ENCODE data around the gene BCL2L13. TPM values are rescaled to one million over a fixed set of nuclear protein-coding genes. Genes with fewer than 3 reads are reported as not detected.
A peak's percentile ranks its signal among the peaks of the same experiment; 100 is the strongest.
"Not testable (repeated sequence)": the region's sequence is repeated elsewhere in the genome, so short reads cannot be mapped to it uniquely, and the experiment has no call there.

Gene BCL2L13
- total RNA-seq, 1 experiment from 2014 or later = 81.5 TPM

DNA sequence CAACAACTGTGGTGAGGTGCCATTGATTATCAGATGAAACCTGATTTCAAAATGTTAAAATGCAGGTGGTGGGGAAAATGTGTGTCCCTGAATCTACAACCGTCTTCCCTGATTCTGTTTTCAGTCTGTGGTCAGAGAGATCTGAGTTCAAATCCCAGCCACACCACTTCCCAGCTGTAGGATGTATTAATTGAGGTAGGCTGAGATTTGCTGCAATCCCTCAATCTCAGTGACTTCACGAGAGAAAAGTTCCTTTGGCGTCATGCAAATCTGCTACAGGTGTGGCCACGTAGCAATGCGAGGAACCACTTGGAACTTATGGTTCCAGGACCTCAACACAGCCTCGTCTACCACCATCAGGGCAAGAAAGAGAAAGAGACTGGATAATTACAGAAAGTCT, 56.2 kb downstream of the BCL2L13 start:
- DNase-seq (ENCODE audit: low read depth) = no peak

DNA sequence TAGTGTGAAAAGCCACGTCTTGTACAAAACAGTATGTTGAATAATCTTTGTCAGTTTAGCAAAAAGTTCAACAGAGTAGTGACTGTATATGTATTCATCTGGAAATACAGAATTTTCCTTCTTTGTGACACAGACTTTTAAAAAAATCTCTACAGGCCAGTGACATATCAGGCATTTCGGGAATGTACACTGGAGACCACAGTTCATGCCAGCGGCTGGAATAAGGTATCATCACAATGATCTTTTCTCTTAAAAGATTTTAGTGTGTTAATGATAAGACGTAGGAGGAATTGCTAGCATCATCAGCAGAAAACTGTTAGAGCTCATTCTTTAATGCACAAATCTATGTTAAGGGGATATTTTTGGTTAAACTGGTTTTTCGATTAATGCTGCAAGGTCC, 57.4 kb downstream of the BCL2L13 start:
- DNase-seq (ENCODE audit: low read depth) = no peak

DNA sequence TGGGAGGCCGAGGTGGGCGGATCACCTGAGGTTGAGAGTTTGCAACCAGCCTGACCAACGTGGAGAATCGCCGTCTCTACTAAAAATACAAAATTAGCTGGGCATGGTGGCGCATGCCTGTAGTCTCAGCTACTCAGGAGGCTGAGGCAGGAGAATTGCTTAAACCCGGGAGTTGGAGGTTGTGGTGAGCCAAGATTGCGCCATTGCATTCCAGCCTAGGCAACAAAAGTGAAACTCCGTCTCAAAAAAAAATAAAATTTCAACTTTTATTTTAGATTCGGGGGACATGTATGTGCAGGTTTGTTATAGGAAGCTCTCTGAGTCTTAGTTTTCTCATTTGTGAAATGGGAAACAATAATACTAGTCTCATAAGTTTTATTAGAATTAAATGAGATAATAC, 58.6 kb downstream of the BCL2L13 start:
- DNase-seq (ENCODE audit: low read depth) = not testable (repeated sequence)

DNA sequence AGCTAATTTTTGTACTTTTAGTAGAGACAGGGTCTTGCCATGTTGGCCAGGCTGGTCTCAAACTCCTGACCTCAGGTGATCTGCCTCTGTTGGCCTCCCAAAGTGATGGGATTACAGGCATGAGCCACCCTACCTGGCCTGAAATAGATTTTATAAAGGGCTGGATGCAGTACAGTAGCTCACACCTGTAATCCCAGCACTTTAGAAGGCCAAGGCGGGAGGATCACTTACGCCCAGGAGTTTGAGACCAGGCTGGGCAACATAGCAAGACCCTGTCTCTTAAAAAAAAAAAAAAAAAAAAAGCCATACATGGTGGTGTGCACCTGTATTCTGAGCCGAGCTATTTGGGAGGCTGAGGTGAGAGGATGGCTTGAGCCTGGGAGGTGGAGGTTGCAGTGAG, 59.7 kb downstream of the BCL2L13 start:
- not testable (repeated sequence) for DNase-seq (ENCODE audit: low read depth)

DNA sequence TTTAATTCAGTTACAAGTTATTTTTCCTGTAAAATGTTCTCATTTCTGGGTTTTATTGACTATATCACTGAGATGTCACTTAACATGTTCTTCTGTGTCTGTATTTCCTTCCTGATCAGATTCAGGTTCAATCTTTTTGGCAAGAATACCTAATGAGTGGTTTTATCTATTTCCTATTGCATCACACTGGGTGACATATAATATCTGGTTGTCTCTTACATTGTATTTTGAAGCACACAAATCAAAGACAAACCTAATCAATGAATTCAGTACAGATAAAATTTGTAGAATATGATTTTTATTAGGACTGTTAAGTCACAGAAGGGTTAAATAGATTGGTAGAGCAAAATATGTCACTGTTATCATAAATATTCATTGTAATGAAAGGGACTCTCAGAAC, 60.4 kb downstream of the BCL2L13 start:
- no peak for DNase-seq (ENCODE audit: low read depth)

DNA sequence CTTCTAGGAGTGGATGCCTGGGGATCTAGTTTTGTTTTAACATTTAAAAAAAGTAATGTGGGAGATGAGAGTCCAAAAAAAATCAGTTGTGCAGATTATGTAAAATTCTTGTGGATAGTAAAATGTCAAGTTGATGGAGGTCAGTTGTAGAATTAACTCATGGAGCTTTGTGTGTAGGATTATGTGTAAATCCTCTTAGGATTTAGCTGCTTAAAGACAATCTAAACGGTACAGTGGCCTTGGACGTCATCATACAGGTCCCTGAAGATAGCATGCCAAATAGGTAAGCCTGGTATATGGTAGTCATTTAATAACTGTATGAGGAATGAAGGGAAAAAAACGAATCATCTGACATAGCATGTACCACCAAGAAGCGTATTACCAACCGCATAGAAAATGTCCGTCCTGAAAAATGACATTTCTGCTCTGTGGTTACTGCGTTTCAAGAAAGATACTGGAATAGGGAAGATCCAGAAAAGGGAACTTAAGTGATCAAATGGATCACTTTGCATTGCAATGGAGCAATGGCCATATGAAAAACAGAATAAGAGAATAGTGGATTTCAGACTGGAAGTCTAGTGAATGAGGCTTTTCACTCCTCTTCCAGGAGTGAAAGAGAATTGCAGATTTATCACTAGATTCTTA, 61.3 kb downstream of the BCL2L13 start:
- DNase-seq (ENCODE audit: low read depth) = no peak

DNA sequence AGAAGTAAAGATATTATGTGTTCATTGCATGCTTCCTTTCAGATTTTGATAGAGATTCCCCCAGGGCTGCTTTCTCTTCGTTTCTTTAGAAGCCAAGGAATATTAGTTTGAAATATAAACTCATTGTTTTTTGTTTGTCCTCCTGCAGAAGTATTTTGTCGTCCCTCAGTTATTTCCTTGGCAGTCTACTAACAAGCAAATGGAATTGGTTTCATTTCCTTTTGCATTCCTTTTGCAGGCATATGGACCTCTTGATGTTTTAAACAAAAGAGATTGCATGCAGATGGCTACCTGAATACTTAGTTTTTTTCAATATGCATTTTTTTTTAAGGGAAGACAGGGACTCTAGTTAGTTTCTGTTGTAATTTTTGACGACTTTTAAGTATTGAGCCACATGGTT, 62.2 kb downstream of the BCL2L13 start:
- no peak for DNase-seq (ENCODE audit: low read depth)

DNA sequence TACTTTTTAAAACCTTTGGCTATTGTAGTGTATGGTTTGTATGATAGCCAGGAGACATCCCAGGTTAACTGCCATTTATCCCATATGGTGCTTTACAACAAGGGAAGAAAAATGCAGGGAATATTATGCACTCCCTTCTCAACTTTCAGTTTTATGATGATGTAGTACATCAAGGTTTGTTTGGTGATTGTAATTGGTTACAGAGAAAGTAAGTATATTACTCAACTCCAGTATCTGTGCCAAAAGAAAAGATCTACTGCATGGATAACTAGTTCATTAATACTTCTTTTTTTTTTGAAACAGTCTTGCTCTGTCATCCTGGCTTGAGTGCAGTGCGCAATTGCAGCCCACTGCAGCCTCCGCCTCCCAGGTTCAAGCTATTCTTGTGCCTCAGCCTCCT, 65.3 kb downstream of the BCL2L13 start:
- DNase-seq (ENCODE audit: low read depth) = no peak

DNA sequence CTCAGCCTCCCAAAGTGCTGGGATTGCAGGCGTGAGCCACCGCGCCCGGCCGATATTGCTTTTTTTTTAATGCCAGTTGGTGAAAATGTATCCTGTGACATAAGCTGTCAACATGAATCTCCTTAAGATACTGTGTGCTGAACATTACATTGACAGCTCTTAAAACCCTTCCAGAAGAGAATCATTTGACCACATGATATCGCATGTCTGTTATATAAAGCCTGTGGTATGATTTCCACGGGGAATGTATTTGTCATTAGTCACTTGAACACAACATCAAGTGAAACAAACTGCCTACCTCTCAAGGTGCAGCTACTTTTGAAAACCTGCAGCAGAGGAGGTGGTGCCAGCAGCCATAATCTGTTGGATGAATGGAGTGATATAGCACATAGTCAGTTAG, 67.0 kb downstream of the BCL2L13 start:
- DNase-seq (ENCODE audit: low read depth) = peak; percentile 51

DNA sequence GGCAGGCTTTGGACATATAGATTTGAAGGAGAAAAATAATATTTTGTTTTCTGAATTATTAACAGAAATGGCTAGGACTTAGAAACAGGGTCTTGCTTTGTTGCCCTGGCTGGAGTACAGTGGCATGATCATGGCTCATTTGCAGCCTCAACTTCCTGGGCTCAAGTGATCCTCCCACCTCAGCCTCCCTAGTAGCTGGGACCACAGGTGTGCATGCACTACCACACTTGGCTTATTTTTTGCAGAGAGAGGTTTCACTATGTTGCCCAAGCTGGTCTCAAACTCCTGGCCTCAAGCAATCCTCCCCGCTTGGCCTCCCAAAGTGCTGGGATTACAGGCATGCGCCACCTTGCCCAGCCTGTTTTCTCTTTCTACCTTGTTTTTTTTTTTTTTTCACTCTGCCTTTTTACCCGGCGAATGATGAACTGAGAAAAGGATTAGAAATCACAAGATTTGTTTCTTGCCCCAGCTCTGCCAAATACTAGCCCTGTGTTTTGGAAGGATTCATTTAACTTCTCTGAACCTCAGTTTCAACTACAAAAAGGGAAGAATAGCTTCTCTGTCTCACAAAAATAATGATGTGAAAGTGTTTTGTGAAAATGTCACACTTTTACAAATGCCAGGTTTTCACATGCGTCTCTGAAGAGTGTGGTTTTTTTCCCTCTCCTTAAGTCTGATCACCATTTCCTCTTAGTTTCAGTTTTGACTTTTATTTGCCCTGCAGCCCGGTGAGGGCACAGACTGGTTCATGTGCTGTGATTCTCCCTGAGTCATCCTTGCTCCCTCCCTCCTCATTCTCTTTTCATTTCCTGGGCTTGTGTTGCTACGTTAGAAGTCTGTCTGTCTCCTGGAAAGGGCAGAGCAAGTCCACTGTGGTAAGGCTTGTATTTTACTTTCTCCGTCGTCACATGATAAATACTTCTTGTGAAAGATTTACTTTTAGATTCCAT, 67.7 kb downstream of the BCL2L13 start:
- DNase-seq (ENCODE audit: low read depth) = peak; percentile 94

DNA sequence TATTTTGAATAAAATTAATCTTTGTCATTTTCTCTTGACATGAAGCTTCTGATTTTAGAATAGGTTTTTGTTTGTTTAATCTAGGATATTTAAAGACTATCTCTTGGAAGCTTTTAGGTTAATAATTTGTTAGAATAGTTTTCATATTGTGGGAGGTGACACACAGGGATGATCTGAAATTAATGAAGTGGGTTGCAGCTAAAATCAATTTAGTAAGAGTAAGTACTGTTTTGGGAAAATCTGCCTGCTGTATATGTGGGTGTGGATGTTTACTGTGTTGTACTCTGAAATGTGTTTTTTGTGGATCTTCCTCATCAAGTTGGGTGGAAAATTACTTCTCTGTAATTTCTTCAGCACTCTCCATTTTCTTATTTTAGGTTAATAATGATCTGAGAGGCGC, 68.4 kb downstream of the BCL2L13 start:
- no peak for DNase-seq (ENCODE audit: low read depth)

DNA sequence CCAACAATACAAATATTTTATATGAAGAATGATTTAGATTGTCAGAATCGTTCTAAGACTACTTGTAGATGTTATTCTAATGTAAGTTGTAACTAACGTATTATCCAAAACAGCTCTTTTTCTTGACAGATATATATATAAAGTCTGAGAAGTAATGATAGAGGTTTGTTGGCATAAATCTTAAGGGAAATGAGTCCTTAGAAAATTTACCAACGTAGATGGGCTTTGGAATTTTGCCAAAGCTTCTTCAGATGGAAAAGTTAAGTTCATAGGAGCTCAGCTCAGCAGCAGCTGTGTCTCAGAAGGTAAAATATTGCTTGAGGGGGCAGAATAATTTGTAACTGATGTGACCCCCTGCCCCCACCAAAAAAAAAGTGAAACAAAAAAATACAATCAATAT, 69.0 kb downstream of the BCL2L13 start:
- peak; percentile 28 for DNase-seq (ENCODE audit: low read depth)

DNA sequence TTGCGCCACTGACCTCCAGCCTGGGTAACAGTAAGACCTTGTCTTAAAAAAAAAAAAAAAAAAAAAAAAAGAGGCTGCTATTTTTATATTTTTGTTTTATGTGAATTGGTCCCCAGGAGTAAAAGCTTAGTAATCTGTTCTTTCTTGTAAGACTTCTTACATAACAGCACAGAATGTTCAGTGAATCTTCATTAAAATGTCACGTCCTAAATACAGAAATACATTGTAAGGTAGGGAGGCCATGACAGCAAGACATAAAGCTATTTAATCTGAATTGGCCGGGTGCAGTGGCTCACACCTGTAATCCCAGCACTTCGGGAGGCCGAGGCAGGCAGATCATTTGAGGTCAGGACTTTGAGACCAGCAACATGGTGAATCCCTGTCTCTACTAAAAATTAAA, 71.5 kb downstream of the BCL2L13 start:
- no peak for DNase-seq (ENCODE audit: low read depth)

DNA sequence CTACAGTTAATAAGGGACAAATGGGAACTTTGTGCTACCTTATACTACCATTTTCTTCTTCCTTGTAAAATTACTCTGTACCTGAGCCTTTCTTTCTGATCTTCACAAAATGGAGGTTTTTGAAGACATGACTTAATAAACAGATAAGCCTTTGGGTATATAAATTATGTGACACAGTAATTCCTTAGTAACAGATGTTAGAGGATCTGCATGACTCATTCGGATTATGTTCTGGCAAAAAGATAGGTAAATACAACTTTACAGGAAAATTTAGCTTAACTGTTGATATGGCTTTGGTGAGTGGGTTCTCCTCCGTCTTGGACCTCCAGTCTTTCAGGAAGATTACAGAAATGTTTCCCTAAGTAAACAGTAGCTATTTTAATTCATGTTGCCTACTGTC, 73.9 kb downstream of the BCL2L13 start:
- peak; percentile 67 for DNase-seq (ENCODE audit: low read depth)

DNA sequence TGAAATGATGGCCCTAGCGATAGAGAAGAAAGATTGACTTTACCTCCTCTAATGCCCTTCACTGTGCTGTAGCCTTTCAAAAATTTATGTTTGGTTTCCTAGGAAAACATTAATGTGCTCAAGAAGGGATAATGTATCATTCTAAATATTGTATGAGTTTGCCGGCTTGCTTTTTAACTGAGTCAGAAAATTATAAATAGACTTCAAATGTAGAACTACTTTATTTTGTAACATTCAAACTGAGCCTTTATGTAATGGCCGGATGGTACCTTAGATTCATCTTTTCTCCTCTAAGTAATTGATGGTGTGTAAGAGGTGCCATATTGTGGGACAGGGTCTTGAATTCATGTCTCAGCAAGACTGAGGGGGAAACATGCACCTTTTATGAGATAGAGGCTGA, 78.0 kb downstream of the BCL2L13 start:
- DNase-seq (ENCODE audit: low read depth) = no peak

DNA sequence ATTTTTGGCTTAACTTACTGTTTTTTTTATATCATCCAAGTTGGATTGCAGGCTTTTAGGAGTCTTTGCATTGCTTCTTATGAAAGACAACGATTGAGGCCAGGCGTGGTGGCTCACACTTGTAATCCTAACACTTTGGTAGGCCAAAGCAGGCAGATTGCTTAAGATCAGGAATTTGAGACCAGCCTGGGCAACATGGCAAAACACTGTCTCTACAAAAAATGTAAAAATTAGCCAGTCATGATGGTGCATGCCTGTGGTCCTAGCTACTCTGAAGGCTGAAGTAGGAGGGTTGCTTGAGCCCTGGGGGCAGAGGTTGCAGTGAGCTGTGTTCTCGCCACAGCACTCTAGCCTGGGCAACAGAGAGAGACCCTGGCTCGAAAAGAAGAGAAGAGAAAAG, 79.2 kb downstream of the BCL2L13 start:
- DNase-seq (ENCODE audit: low read depth) = no peak

DNA sequence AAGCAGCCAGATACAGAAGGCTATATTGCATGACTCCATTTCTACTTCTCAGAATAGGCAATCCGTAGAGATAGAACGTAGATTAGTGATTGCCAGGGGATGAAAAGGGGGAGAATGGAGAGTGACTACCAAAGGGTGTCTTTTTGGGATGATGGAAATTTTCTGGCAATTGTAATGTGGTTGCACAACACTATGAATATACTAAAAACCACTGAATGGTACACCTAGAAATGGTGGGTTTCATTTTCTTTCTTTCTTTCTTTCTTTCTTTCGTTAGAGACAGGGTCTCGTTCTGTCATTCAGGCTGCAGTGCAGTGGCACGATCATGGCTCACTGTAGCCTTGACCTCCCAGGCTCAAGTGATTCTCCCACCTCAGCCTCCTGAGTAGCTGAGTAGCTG, 81.4 kb downstream of the BCL2L13 start:
- no peak for DNase-seq (ENCODE audit: low read depth)

DNA sequence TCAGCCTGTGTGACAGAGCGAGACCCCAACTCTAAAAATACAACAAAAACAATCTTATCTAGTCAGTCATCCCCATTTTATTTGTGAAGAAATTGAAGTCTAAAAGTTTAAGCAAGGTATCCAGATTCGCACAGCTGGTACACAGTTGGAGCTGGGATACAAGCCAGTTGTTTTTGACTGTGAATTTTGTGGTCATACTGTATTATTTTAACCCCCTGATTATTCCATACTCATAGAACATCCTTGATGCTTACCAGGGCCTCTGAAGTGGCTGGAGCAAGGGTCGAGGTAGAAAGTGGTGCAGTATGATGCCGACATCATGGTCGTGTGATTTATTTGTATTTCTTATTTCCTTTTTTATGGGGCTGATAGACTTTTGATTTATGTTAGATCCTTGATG, 85.7 kb downstream of the BCL2L13 start:
- peak; percentile 40 for DNase-seq (ENCODE audit: low read depth)

DNA sequence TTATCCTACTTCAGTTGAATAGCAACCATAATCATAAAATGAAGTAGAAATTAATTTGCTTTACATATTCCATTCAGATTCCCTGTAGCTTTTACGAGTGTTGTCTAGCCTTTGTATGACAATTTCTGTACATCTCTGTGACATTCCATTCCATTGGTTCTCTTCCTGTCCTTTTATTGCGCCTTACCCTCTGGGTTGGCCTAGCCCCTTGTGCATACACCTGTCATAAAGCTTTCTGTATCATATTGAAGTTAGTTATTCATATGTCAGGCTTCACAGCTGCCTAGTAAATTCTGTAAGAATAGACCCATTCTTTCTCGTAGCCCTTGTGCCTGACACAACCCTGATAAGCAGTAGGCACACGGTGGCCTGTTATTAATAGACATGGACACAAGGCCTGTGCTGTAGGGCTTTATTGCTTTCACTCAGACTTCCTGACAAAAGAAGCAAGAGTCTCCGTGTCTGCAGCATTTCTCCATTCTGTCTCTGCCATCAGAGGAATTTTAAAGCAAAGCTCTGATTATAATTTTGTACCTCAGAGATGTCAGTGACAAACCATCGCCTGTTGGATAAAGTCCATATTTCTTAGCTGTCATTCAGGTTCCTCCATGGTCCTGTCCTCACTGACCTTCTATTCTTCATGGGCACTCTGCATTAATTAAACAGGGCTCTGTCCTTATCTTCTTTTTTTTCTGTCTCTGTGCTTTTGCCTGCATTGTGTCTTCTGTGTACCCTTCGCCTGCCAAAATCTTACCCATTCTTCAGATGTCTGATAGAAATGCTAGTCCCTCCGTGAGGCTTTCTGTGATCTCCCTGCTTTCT, 86.3 kb downstream of the BCL2L13 start:
- DNase-seq (ENCODE audit: low read depth) = no peak

DNA sequence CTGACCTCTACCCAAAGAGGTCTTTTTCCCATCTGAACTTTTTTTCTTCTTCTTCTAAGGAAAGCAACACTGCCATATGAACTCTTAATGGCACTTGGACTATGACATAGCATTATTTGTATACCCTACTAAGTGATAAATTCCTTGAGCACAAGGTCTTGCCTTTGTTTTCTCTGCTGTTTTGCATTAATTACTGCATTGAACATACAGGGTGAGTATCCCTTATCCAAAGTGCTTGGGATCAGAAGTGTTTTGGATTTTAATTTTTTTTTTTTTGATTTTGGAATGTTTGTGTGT, 86.9 kb downstream of the BCL2L13 start:
- no peak for DNase-seq (ENCODE audit: low read depth)

DNA sequence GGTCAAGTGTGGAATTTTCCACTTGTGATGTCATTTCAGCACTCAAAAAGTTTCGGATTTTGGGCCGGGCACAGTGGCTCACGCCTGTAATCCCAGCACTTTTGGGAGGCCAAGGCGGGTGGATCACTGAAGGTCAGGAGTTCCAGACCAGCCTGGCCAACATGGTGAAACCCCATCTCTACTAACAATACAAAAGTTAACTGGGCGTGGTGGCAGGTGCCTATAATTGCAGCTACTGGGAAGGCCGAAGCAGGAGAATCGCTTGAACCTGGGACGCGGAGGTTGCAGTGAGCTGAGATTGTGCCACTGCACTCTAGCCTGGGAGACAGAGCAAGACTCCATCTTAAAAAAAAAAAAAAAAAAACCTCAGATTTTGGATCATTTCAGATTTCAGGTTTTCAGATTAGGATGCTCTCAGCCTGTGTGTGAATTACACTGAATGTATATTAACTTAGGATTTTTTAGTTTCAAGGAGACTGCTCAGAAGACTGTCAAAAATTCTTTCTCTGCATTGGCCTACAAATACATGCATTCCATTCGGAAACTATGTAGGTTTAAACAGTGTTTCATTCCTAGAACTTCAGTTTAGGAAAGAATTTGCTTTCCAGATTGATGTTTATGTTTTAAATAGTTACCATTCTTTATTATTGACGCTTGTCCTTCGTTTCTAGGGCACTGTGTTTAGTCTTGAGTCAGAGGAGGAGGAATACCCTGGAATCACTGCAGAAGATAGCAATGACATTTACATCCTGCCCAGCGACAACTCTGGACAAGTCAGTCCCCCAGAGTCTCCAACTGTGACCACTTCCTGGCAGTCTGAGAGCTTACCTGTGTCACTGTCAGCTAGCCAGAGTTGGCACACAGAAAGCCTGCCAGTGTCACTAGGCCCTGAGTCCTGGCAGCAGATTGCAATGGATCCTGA, 87.7 kb downstream of the BCL2L13 start:
- DNase-seq (ENCODE audit: low read depth) = no peak
